ENCODE data around the gene IDH3B.

The IDH3B gene

GRCh38 chr20:2680046-2680445, 16.0 kb upstream of the IDH3B start:
- Histone ChIP-seq H3K4me2 (ENCODE audit: low read length) (no peak overlapping the region), H3K9ac (ENCODE audit: low read length) (no peak overlapping the region), H2AFZ (ENCODE audit: low read depth, low read length) (no peak overlapping the region), H3K4me1 (ENCODE audit: low read length) (peaks cover 2% of the 10 kb centered on the region; the same call in 1 of the 2 replicates), H3K79me2 (ENCODE audit: low read length) (no peaks in the 10 kb centered on the region), H3K36me3 (replicated peaks; ENCODE audit: low read depth, low read length) (no peaks in the 10 kb centered on the region), H3K27me3 (ENCODE audit: low read depth, low read length) (peaks cover 3% of the 10 kb centered on the region; the same call in 1 of the 2 replicates), H3K4me3 (ENCODE audit: low read length) (no peak overlapping the region), H3K27ac (ENCODE audit: low read length) (no peak overlapping the region), H3K9me3 (ENCODE audit: insufficient read depth, low read length) (no peaks in the 10 kb centered on the region), H4K20me1 (ENCODE audit: insufficient read depth, low read length) (no peaks in the 10 kb centered on the region)
- TF ChIP-seq CTCF (IDR thresholded peaks at IDR 0.05; ENCODE audit: low read depth, low read length), result no peak
- TF ChIP-seq EZH2phosphoT487 (IDR thresholded peaks at IDR 0.05; ENCODE audit: low read depth), result no peak

GRCh38 chr20:2673453-2673852, 9.4 kb upstream of the IDH3B start:
- Histone ChIP-seq H3K36me3 (replicated peaks; ENCODE audit: low read depth, low read length) (no peaks in the 10 kb centered on the region), H2AFZ (ENCODE audit: low read depth, low read length) (no peak overlapping the region), H3K27ac (ENCODE audit: low read length) (no peak overlapping the region), H3K9ac (ENCODE audit: low read length) (no peak overlapping the region), H3K4me1 (ENCODE audit: low read length) (peaks cover 6% of the 10 kb centered on the region; the same call in 1 of the 2 replicates), H3K4me2 (ENCODE audit: low read length) (no peak overlapping the region), H3K79me2 (ENCODE audit: low read length) (no peaks in the 10 kb centered on the region), H3K27me3 (ENCODE audit: low read depth, low read length) (no peaks in the 10 kb centered on the region), H3K9me3 (ENCODE audit: insufficient read depth, low read length) (no peaks in the 10 kb centered on the region), H4K20me1 (ENCODE audit: insufficient read depth, low read length) (no peaks in the 10 kb centered on the region), H3K4me3 (ENCODE audit: low read length) (no peak overlapping the region)
- no peak for TF ChIP-seq CTCF (IDR thresholded peaks at IDR 0.05; ENCODE audit: low read depth, low read length)
- TF ChIP-seq EZH2phosphoT487 (IDR thresholded peaks at IDR 0.05; ENCODE audit: low read depth), result no peak

GRCh38 chr20:2672446-2672845, 8.4 kb upstream of the IDH3B start:
- Histone ChIP-seq H3K9ac (ENCODE audit: low read length) (no peak overlapping the region), H3K4me1 (ENCODE audit: low read length) (peaks cover 6% of the 10 kb centered on the region; the same call in 1 of the 2 replicates), H2AFZ (ENCODE audit: low read depth, low read length) (0 out of 2 replicates have a peak overlapping the region, but pooled peaks have one; percentile 33), H3K27ac (ENCODE audit: low read length) (no peak overlapping the region), H3K4me2 (ENCODE audit: low read length) (no peak overlapping the region), H4K20me1 (ENCODE audit: insufficient read depth, low read length) (no peaks in the 10 kb centered on the region), H3K9me3 (ENCODE audit: insufficient read depth, low read length) (no peaks in the 10 kb centered on the region), H3K4me3 (ENCODE audit: low read length) (no peak overlapping the region), H3K27me3 (ENCODE audit: low read depth, low read length) (no peaks in the 10 kb centered on the region), H3K79me2 (ENCODE audit: low read length) (no peaks in the 10 kb centered on the region), H3K36me3 (replicated peaks; ENCODE audit: low read depth, low read length) (no peaks in the 10 kb centered on the region)
- TF ChIP-seq CTCF (IDR thresholded peaks at IDR 0.05; ENCODE audit: low read depth, low read length), result no peak
- TF ChIP-seq EZH2phosphoT487 (IDR thresholded peaks at IDR 0.05; ENCODE audit: low read depth), result no peak

GRCh38 chr20:2671977-2672376, 8.0 kb upstream of the IDH3B start:
- H3K4me1 ChIP-seq (ENCODE audit: low read length), result peaks cover 6% of the 10 kb centered on the region; the same call in 1 of the 2 replicates
- no peaks in the 10 kb centered on the region for H3K79me2 ChIP-seq (ENCODE audit: low read length)
- TF ChIP-seq CTCF (IDR thresholded peaks at IDR 0.05; ENCODE audit: low read depth, low read length) (peak; percentile 40), EZH2phosphoT487 (IDR thresholded peaks at IDR 0.05; ENCODE audit: low read depth) (no peak)
- no peaks in the 10 kb centered on the region for H4K20me1 ChIP-seq (ENCODE audit: insufficient read depth, low read length)
- no peaks in the 10 kb centered on the region for H3K9me3 ChIP-seq (ENCODE audit: insufficient read depth, low read length)
- no peak overlapping the region for H3K4me2 ChIP-seq (ENCODE audit: low read length)
- H3K4me3 ChIP-seq (ENCODE audit: low read length), result no peak overlapping the region
- no peaks in the 10 kb centered on the region for H3K27me3 ChIP-seq (ENCODE audit: low read depth, low read length)
- 0 out of 2 replicates have a peak overlapping the region, but pooled peaks have one; percentile 33 for H2AFZ ChIP-seq (ENCODE audit: low read depth, low read length)
- no peaks in the 10 kb centered on the region for H3K36me3 ChIP-seq (replicated peaks; ENCODE audit: low read depth, low read length)
- no peak overlapping the region for H3K9ac ChIP-seq (ENCODE audit: low read length)
- H3K27ac ChIP-seq (ENCODE audit: low read length), result no peak overlapping the region
